Measurements from ENCODE around the gene HAVCR2.

Gene HAVCR2

DNA sequence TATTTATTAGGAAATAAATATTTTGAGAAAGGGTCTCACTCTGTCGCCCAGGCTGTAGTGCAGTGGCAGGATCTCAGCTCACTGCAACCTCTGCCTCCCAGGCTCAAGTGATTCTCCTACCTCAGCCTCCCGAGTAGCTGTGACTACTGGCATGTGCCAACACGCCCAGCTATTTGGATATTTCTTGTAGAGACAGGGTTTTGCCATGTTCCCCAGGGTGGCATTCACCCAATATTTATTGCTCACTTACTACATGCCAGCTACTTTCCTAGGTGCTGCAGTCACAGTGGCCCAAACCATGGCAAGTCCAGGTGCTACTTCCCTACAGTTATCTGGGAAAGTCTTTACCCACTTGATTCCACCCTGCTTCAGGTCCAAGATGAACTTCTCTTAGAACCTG, 42.2 kb upstream of the HAVCR2 start:
- Histone ChIP-seq H3K9me3 (replicated peaks; ENCODE audit: insufficient read depth, low read length) (no peaks in the 10 kb centered on the region), H3K27me3 (replicated peaks; ENCODE audit: insufficient read depth, low read length) (no peaks in the 10 kb centered on the region), H3K4me2 (ENCODE audit: low read depth, low read length) (no peak overlapping the region), H3K36me3 (replicated peaks; ENCODE audit: insufficient read depth, low read length) (no peaks in the 10 kb centered on the region), H3F3A (ENCODE audit: insufficient read depth, low read length) (no peaks in the 10 kb centered on the region), H3K4me3 (ENCODE audit: low read length) (no peak overlapping the region), H3K27ac (ENCODE audit: low read length) (no peak overlapping the region), H3K9me2 (replicated peaks; ENCODE audit: insufficient read depth, low read length) (no peaks in the 10 kb centered on the region), H2AFZ (ENCODE audit: low read length) (no peak overlapping the region), H3K9ac (ENCODE audit: low read length) (no peak overlapping the region), H3K4me1 (ENCODE audit: low read length) (no peaks in the 10 kb centered on the region), H3K79me2 (ENCODE audit: low read length) (no peaks in the 10 kb centered on the region), H4K20me1 (ENCODE audit: insufficient read depth, low read length) (no peaks in the 10 kb centered on the region)
- no peak for TF ChIP-seq EZH2phosphoT487 (IDR thresholded peaks at IDR 0.05; ENCODE audit: low read length)
- TF ChIP-seq, protein P1, sequence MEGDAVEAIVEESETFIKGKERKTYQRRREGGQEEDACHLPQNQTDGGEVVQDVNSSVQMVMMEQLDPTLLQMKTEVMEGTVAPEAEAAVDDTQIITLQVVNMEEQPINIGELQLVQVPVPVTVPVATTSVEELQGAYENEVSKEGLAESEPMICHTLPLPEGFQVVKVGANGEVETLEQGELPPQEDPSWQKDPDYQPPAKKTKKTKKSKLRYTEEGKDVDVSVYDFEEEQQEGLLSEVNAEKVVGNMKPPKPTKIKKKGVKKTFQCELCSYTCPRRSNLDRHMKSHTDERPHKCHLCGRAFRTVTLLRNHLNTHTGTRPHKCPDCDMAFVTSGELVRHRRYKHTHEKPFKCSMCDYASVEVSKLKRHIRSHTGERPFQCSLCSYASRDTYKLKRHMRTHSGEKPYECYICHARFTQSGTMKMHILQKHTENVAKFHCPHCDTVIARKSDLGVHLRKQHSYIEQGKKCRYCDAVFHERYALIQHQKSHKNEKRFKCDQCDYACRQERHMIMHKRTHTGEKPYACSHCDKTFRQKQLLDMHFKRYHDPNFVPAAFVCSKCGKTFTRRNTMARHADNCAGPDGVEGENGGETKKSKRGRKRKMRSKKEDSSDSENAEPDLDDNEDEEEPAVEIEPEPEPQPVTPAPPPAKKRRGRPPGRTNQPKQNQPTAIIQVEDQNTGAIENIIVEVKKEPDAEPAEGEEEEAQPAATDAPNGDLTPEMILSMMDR (IDR thresholded peaks at IDR 0.05; ENCODE audit: low read length): no peak
- no peak for TF ChIP-seq EZH2 (optimal IDR thresholded peaks at IDR 0.05; ENCODE audit: low read depth, low read length)
- DNase-seq: no peak

DNA sequence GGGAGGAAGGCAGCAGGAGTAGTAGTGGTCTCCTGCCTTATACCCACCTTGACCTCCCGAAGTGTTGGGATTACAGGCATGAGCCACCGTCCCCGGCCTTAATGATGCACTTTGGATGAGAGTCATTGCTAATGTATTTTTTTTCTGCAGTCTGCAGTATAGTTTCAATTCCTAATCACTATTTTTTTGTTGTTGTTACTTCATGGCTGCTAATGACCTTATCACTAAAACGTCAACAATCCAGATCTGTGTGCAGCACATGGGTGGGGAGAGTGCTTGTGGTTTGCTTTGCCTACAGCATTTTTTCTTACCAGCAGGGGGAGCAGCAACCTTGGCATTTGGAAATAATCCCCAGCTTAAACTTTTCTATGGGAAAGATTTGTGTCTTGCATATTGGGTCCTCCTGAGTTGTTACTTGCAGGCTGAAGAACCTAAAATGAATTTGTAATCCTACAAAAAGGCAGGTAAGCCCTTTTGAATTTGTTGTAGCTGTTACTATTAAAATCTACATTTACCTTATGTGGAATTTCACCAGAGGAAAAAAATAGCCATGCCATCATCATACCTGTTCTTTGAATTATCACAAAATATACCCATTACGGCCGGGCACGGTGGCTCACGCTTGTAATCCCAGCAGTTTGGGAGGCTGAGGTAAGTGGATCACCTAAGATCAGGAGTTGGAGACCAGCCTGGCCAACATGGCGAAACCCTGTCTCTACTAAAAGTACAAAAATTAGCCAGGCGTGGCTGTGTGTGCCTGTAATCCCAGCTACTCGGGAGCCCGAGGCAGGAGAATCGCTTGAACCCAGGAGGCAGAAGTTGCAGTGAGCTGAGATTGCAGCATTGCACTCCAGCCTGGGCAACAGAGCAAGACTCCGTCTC, 40.1 kb upstream of the HAVCR2 start:
- Histone ChIP-seq H3K4me3 (ENCODE audit: low read length) (no peak overlapping the region), H3K9me3 (replicated peaks; ENCODE audit: insufficient read depth, low read length) (no peaks in the 10 kb centered on the region), H3K4me2 (ENCODE audit: low read depth, low read length) (no peak overlapping the region), H3F3A (ENCODE audit: insufficient read depth, low read length) (no peaks in the 10 kb centered on the region), H3K27ac (ENCODE audit: low read length) (no peak overlapping the region), H4K20me1 (ENCODE audit: insufficient read depth, low read length) (no peaks in the 10 kb centered on the region), H3K79me2 (ENCODE audit: low read length) (no peaks in the 10 kb centered on the region), H3K27me3 (replicated peaks; ENCODE audit: insufficient read depth, low read length) (no peaks in the 10 kb centered on the region), H3K9me2 (replicated peaks; ENCODE audit: insufficient read depth, low read length) (no peaks in the 10 kb centered on the region), H3K36me3 (replicated peaks; ENCODE audit: insufficient read depth, low read length) (no peaks in the 10 kb centered on the region), H3K9ac (ENCODE audit: low read length) (no peak overlapping the region), H2AFZ (ENCODE audit: low read length) (no peak overlapping the region), H3K4me1 (ENCODE audit: low read length) (no peaks in the 10 kb centered on the region)
- no peak for TF ChIP-seq EZH2phosphoT487 (IDR thresholded peaks at IDR 0.05; ENCODE audit: low read length)
- TF ChIP-seq, protein P1 (IDR thresholded peaks at IDR 0.05; ENCODE audit: low read length): peak; percentile 87
- peak; percentile 79 for DNase-seq

DNA sequence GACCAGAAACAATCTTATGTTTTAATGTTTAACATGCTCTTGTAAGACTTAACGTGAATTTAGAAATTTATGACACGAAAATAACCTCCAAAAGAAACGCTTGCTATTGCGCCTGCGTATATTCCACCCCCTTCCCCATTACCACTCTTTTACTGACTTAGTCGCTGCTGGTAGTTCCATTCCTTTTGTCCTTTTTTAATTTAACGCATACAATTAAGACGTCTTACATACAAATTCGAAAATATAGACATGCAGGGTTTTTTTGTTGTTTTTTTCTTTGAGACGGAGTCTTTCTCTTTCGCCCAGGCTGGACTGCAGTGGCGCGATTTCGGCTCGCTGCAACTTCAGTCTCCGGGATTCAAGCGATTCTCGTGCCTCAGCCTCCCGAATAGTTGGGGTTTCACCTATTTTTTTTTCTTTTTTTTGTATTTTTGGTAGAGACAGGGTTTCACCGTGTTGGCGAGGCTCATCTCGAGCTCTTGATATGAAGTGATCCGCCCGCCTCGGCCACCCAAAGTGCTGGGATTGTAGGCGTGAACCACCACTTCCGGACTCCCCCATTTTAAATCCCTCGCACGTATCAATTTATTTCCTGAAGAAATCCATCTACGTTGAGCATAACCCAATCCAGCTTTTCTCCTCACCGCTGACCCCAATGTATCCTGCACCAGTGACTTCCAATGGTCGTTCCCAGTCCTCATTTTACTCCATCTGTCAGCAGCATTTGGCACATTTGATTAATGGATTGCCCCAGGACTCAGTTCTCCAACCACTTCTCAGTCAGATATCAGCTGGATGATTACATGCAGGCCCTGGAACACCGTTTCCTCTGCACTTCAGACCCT, 34.5 kb upstream of the HAVCR2 start:
- peak overlapping the region; percentile 92 for H3K9ac ChIP-seq (ENCODE audit: low read length)
- peak; percentile 37 for DNase-seq
- H3K9me2 ChIP-seq (replicated peaks; ENCODE audit: insufficient read depth, low read length): no peaks in the 10 kb centered on the region
- no peaks in the 10 kb centered on the region for H4K20me1 ChIP-seq (ENCODE audit: insufficient read depth, low read length)
- no peaks in the 10 kb centered on the region; the same call in 1 of the 2 replicates for H3F3A ChIP-seq (ENCODE audit: insufficient read depth, low read length)
- peak overlapping the region; percentile 78 for H3K4me2 ChIP-seq (ENCODE audit: low read depth, low read length)
- H3K79me2 ChIP-seq (ENCODE audit: low read length): peaks cover 42% of the 10 kb centered on the region
- peak overlapping the region; percentile 59; the same call in 1 of the 2 replicates for H3K27ac ChIP-seq (ENCODE audit: low read length)
- peaks cover 8% of the 10 kb centered on the region for H3K4me1 ChIP-seq (ENCODE audit: low read length)
- H3K27me3 ChIP-seq (replicated peaks; ENCODE audit: insufficient read depth, low read length): no peaks in the 10 kb centered on the region
- no peaks in the 10 kb centered on the region; the same call in 1 of the 2 replicates for H3K36me3 ChIP-seq (replicated peaks; ENCODE audit: insufficient read depth, low read length)
- TF ChIP-seq, protein P1 (IDR thresholded peaks at IDR 0.05; ENCODE audit: low read length): no peak
- TF ChIP-seq EZH2phosphoT487 (IDR thresholded peaks at IDR 0.05; ENCODE audit: low read length) (no peak), EZH2 (optimal IDR thresholded peaks at IDR 0.05; ENCODE audit: low read depth, low read length) (no peak)
- H3K9me3 ChIP-seq (replicated peaks; ENCODE audit: insufficient read depth, low read length): no peaks in the 10 kb centered on the region
- peak overlapping the region; percentile 88 for H3K4me3 ChIP-seq (ENCODE audit: low read length)
- H2AFZ ChIP-seq (ENCODE audit: low read length): peak overlapping the region; percentile 88

Measured in MM.1S (cell line).